ENCODE results near the gene RASA1. TPM values are rescaled to one million over a fixed set of nuclear protein-coding genes. Genes with fewer than 3 reads are reported as not detected.
A peak's percentile ranks its signal among the peaks of the same experiment; 100 is the strongest.

RASA1 gene
- total RNA-seq, 4 donors from 2014 or later, result 22.3 to 33.3 (median 28.2) TPM

- Histone ChIP-seq H3K27ac (peak overlapping the region; percentile 94 to 99 (median 96)), H3K27me3 (no peaks in the 10 kb centered on the region), H3K4me3 (peak overlapping the region; percentile 43 to 84 (median 63)), H3K4me1 (peaks cover 0 to 31% (median 15%) of the 10 kb centered on the region in 4 donors), H3K36me3 (peaks cover 0 to 10% (median 3%) of the 10 kb centered on the region in 4 donors), H3K9me3 (no peaks in the 10 kb centered on the region)
- in situ Hi-C loops (cut with MboI; ENCODE audit: low pct_ligation_motif_present in 1 of 4, low pct_unique_long_range_greater_than_20kb in 1 of 4, low sequenced_read_pairs in 3 of 4) (loop anchor here in 3 of 4 donors (25.0 kb wide), 3 partner anchors 351 to 1274 kb away; partner anchors contain the start of gene COX7C (in 1 of the 3)), intact Hi-C loops (cut with DNase I; ENCODE audit: low total_unique reads) (no loop called here)
- no peak for DNase-seq
- TF ChIP-seq POLR2AphosphoS5 (IDR thresholded peaks at IDR 0.05), result no peak
- no peak for TF ChIP-seq POLR2A (IDR thresholded peaks at IDR 0.05)
- no peak for TF ChIP-seq EP300 (IDR thresholded peaks at IDR 0.05; ENCODE audit: low read depth)
- TF ChIP-seq CTCF (IDR thresholded peaks at IDR 0.05), result no peak
- WGBS, 2 donors (ENCODE audit: low coverage in 1 of 2), result 36 to 46% methylated on average over 3 of the region's 3 CpGs
Observed at GRCh38 chr5:87413343-87413645, 145.6 kb downstream of the RASA1 start.

GRCh38 chr5:87418506-87418905, 150.8 kb downstream of the RASA1 start:
- intact Hi-C loops (cut with DNase I; ENCODE audit: low total_unique reads) (no loop called here), in situ Hi-C loops (cut with MboI; ENCODE audit: low pct_ligation_motif_present in 1 of 4, low pct_unique_long_range_greater_than_20kb in 1 of 4, low sequenced_read_pairs in 3 of 4) (loop anchor here in 3 of 4 donors (25.0 kb wide), 3 partner anchors 356 to 1269 kb away; partner anchors contain the start of gene COX7C (in 1 of the 3))
- Histone ChIP-seq H3K27me3 (no peaks in the 10 kb centered on the region), H3K27ac (no peak overlapping the region), H3K36me3 (no peaks in the 10 kb centered on the region), H3K9me3 (no peaks in the 10 kb centered on the region), H3K4me3 (no peak overlapping the region), H3K4me1 (peaks cover 0 to 2% (median 1%) of the 10 kb centered on the region in 4 donors)
- DNase-seq, result no peak
- TF ChIP-seq POLR2A (IDR thresholded peaks at IDR 0.05) (no peak), EP300 (IDR thresholded peaks at IDR 0.05; ENCODE audit: low read depth) (no peak), POLR2AphosphoS5 (IDR thresholded peaks at IDR 0.05) (no peak), CTCF (IDR thresholded peaks at IDR 0.05) (no peak)

- Histone ChIP-seq H3K4me3 (no peak overlapping the region), H3K9me3 (no peaks in the 10 kb centered on the region), H3K27ac (no peak overlapping the region), H3K27me3 (no peaks in the 10 kb centered on the region), H3K36me3 (no peaks in the 10 kb centered on the region), H3K4me1 (no peaks in the 10 kb centered on the region)
- DNase-seq, result no peak
- intact Hi-C loops (cut with DNase I; ENCODE audit: low total_unique reads) (no loop called here), in situ Hi-C loops (cut with MboI; ENCODE audit: low pct_ligation_motif_present in 1 of 4, low pct_unique_long_range_greater_than_20kb in 1 of 4, low sequenced_read_pairs in 3 of 4) (loop anchor here in 3 of 4 donors (25.0 kb wide), 3 partner anchors 359 to 1266 kb away; partner anchors contain the start of gene COX7C (in 1 of the 3))
- TF ChIP-seq POLR2A (IDR thresholded peaks at IDR 0.05), result no peak
- TF ChIP-seq CTCF (IDR thresholded peaks at IDR 0.05), result no peak
- no peak for TF ChIP-seq POLR2AphosphoS5 (IDR thresholded peaks at IDR 0.05)
- no peak for TF ChIP-seq EP300 (IDR thresholded peaks at IDR 0.05; ENCODE audit: low read depth)
Observed at GRCh38 chr5:87421307-87421706, 153.6 kb downstream of the RASA1 start.

- no peak overlapping the region for H3K4me3 ChIP-seq
- WGBS, 2 donors (ENCODE audit: low coverage in 1 of 2), result 70 to 88% methylated on average over 1 of the region's 1 CpG
- H3K4me1 ChIP-seq, result no peaks in the 10 kb centered on the region
- in situ Hi-C loops (cut with MboI; ENCODE audit: low pct_ligation_motif_present in 1 of 4, low pct_unique_long_range_greater_than_20kb in 1 of 4, low sequenced_read_pairs in 3 of 4) (loop anchor here in 3 of 4 donors (25.0 kb wide), 3 partner anchors 361 to 1264 kb away; partner anchors contain the start of gene COX7C (in 1 of the 3)), intact Hi-C loops (cut with DNase I; ENCODE audit: low total_unique reads) (no loop called here)
- DNase-seq, result no peak
- no peak for TF ChIP-seq CTCF (IDR thresholded peaks at IDR 0.05)
- no peak for TF ChIP-seq EP300 (IDR thresholded peaks at IDR 0.05; ENCODE audit: low read depth)
- TF ChIP-seq POLR2A (IDR thresholded peaks at IDR 0.05), result no peak
- TF ChIP-seq POLR2AphosphoS5 (IDR thresholded peaks at IDR 0.05), result no peak
- no peaks in the 10 kb centered on the region for H3K27me3 ChIP-seq
- no peak overlapping the region for H3K27ac ChIP-seq
- H3K9me3 ChIP-seq, result no peaks in the 10 kb centered on the region
- no peaks in the 10 kb centered on the region for H3K36me3 ChIP-seq
Observed at GRCh38 chr5:87423755-87424154, 156.1 kb downstream of the RASA1 start.
